K562 (cell line): Measurements from ENCODE around the gene C1QBP. TPM values are rescaled to one million over a fixed set of nuclear protein-coding genes. Genes with fewer than 3 reads are reported as not detected.

Source experiments
- ATAC-seq: fragments of 200-7000 bp; cut with Tn5 transposase; 3 replicates; pipeline ENCODE4 v1.9.1; 2020; ENCODE audit warnings: moderate library complexity
- BruUV-seq: library from RNA; stranded (reverse); fragments of 400-500 nt; replicated peaks from 2 replicates; lab custom pipeline; 2021; lab: Mats Ljungman, UMichigan
- CTCF ChIA-PET: fragments of 300-600 bp; formaldehyde crosslinking; extraction: SDS; loops from one replicate; lab custom pipeline; 2021; ENCODE audit warnings: low intra/inter-chr PET ratio; lab: Yijun Ruan, JAX
- POLR2A ChIA-PET: fragments of 300-600, 350-650 bp; sonication (Branson Sonifier 250); formaldehyde crosslinking; extraction: SDS; loops from one replicate; lab custom pipeline; 2021; ENCODE audit warnings: antibody characterized with exemption, inconsistent platforms; lab: Yijun Ruan, JAX
- DNase-seq, 4 experiments: peaks; one replicate each; pipeline versions ENCODE4 v3.0.0 to v3.0.0-alpha.2; 2011 to 2018; ENCODE audit warnings: low spot score in 3 of 4, mixed read lengths in 3 of 4; ENCODE audit errors: extremely low read depth in 1 of 4
- FAIRE-seq: peaks from 2 replicates; lab custom pipeline; 2011; peaks lifted over from hg19 to GRCh38; lab: Jason Lieb, UNC
- H2AFZ ChIP-seq: 2 replicates; pipeline ENCODE4 v1.6.0; 2011; ENCODE audit warnings: low read depth, low read length, control low read depth, inconsistent platforms
- H3K27ac ChIP-seq: fragments of 200-600 bp; 3 replicates; pipeline ENCODE4 v1.8.0; 2011; ENCODE audit warnings: low read depth, mild to moderate bottlenecking, control low read depth, inconsistent platforms, low read length, moderate library complexity, mixed read lengths; ENCODE audit errors: extremely low read depth
- H3K27me3 ChIP-seq, 2 experiments: fragments of 300-600 bp in 1 of 2; 2 replicates in 1 of 2; 3 replicates in 1 of 2; pipeline versions ENCODE4 v1.6.0 to v1.8.0; 2011; ENCODE audit warnings: inconsistent platforms in 2 of 2, low read length in 2 of 2, mild to moderate bottlenecking in 1 of 2, mixed read lengths in 1 of 2, moderate library complexity in 1 of 2; ENCODE audit not compliant: control insufficient read depth in 2 of 2, insufficient read depth in 2 of 2
- H3K36me3 ChIP-seq: fragments of 300-600 bp; 3 replicates; pipeline ENCODE4 v1.8.0; 2011; ENCODE audit warnings: mild to moderate bottlenecking, low read length, inconsistent platforms; ENCODE audit not compliant: control insufficient read depth, insufficient read depth
- H3K4me1 ChIP-seq, 2 experiments: fragments of 200-600 bp in 1 of 2; replicated peaks in 1 of 2; 2 replicates in 1 of 2; 3 replicates in 1 of 2; pipeline versions ENCODE4 v1.5.1 to v1.8.0; 2011; ENCODE audit warnings: inconsistent platforms in 2 of 2, low read length in 2 of 2, mild to moderate bottlenecking in 1 of 2, mixed read lengths in 1 of 2, moderate library complexity in 1 of 2; ENCODE audit not compliant: control insufficient read depth in 2 of 2, insufficient read depth in 2 of 2
- H3K4me2 ChIP-seq: 2 replicates; pipeline ENCODE4 v1.6.1; 2011; ENCODE audit warnings: low read length, control low read depth, inconsistent platforms, mixed read lengths; ENCODE audit not compliant: insufficient read depth
- H3K4me3 ChIP-seq: fragments of 200-600 bp; sonication (generic), shearing (Covaris generic); 2 replicates; pipeline ENCODE4 v1.5.1; 2016; ENCODE audit warnings: control low read depth, inconsistent platforms
- H3K79me2 ChIP-seq: fragments of 200-600 bp; 3 replicates; pipeline ENCODE4 v1.8.0; 2011; ENCODE audit warnings: low read length, inconsistent platforms; ENCODE audit not compliant: control insufficient read depth, insufficient read depth
- H3K9ac ChIP-seq, 2 experiments: 2 replicates each; pipeline versions ENCODE4 v1.6.0 to v1.6.1; 2011; ENCODE audit warnings: low read depth in 2 of 2, low read length in 2 of 2, control low read depth in 1 of 2, inconsistent platforms in 1 of 2, mild to moderate bottlenecking in 1 of 2, mixed read lengths in 1 of 2; ENCODE audit not compliant: insufficient read depth in 1 of 2
- H3K9me1 ChIP-seq: one replicate; pipeline ENCODE4 v1.6.0; 2011; ENCODE audit warnings: inconsistent platforms, mild to moderate bottlenecking, low read length, moderate library complexity; ENCODE audit not compliant: control insufficient read depth, insufficient read depth
- H3K9me3 ChIP-seq: replicated peaks from 2 replicates; pipeline ENCODE4 v1.5.1; 2011; ENCODE audit warnings: low read depth, low read length, inconsistent platforms; ENCODE audit not compliant: control insufficient read depth, insufficient read depth
- H4K20me1 ChIP-seq: replicated peaks from 2 replicates; pipeline ENCODE4 v1.6.1; 2011; ENCODE audit warnings: low read length, inconsistent platforms, mixed read lengths; ENCODE audit not compliant: control insufficient read depth, insufficient read depth
- ARID1B ChIP-seq: fragments of 450-650 bp; IDR thresholded peaks from 2 replicates; pipeline ENCODE4 v1.6.1; 2016; ENCODE audit warnings: antibody characterized with exemption, mild to moderate bottlenecking, inconsistent platforms
- DEAF1 ChIP-seq: fragments of 450-650 bp; formaldehyde crosslinking; IDR thresholded peaks from 2 replicates; pipeline ENCODE4 v1.4.0; 2020; ENCODE audit warnings: mild to moderate bottlenecking, moderate library complexity
- EGR1 ChIP-seq: fragments of 450-650 bp; conservative IDR thresholded peaks from 2 replicates; pipeline ENCODE4 v1.6.1; 2017; ENCODE audit warnings: mild to moderate bottlenecking
- HLTF ChIP-seq: fragments of 450-650 bp; IDR thresholded peaks from 2 replicates; pipeline ENCODE4 v1.6.1; 2016
- ILF3 ChIP-seq: fragments of 450-650 bp; IDR thresholded peaks from 2 replicates; pipeline ENCODE4 v1.6.1; 2018; ENCODE audit warnings: antibody characterized with exemption, mild to moderate bottlenecking, moderate library complexity, borderline replicate concordance
- MAZ ChIP-seq, 2 experiments: fragments of 450-650 bp in 1 of 2; sonication (generic) in 1 of 2; formaldehyde crosslinking; IDR thresholded peaks in 1 of 2; conservative IDR thresholded peaks in 1 of 2; 2 replicates each; pipeline versions ENCODE4 v1.4.0 to v1.5.0; 2020; ENCODE audit warnings: mild to moderate bottlenecking in 1 of 2, missing genetic modification reagents in 1 of 2
- MED1 ChIP-seq: sonication (generic); formaldehyde crosslinking; IDR thresholded peaks from 2 replicates; pipeline ENCODE4 v1.8.1; 2023; ENCODE audit warnings: missing genetic modification reagents, borderline replicate concordance
- POLR2A ChIP-seq: fragments of 450-650 bp; conservative IDR thresholded peaks from 2 replicates; pipeline ENCODE4 v1.6.1; 2016
- RB1 ChIP-seq: fragments of 450-650 bp; IDR thresholded peaks from 2 replicates; pipeline ENCODE4 v1.6.1; 2017; ENCODE audit warnings: low read depth, mild to moderate bottlenecking
- RBM39 ChIP-seq: fragments of 200-400 bp; formaldehyde crosslinking; optimal IDR thresholded peaks from 2 replicates; pipeline ENCODE3; 2018; ENCODE audit warnings: low read depth, low read length
- RUNX1 ChIP-seq: sonication (generic); IDR thresholded peaks from 2 replicates; pipeline ENCODE4 v1.6.1; 2016; ENCODE audit warnings: antibody characterized with exemption, low read depth
- SMARCC2 ChIP-seq: fragments of 450-650 bp; IDR thresholded peaks from 2 replicates; pipeline ENCODE4 v1.6.1; 2017; ENCODE audit warnings: antibody characterized with exemption, moderate library complexity, mild to moderate bottlenecking, low read depth
- SREBF1 ChIP-seq: fragments of 150-350 bp; IDR thresholded peaks from 2 replicates; pipeline ENCODE4 v1.6.1; 2014; ENCODE audit warnings: antibody characterized with exemption, low read depth, low read length, borderline replicate concordance
- TCF3 ChIP-seq: sonication (generic); formaldehyde crosslinking; IDR thresholded peaks from 2 replicates; pipeline ENCODE4 v1.4.0; 2020; ENCODE audit warnings: mild to moderate bottlenecking, missing genetic modification reagents
- ZNF124 ChIP-seq: sonication (generic); formaldehyde crosslinking; IDR thresholded peaks from 2 replicates; pipeline ENCODE4 v1.8.1; 2022; ENCODE audit warnings: missing genetic modification reagents
- ZNF24 ChIP-seq: fragments of 450-650 bp; IDR thresholded peaks from 2 replicates; pipeline ENCODE4 v1.6.1; 2016
- ZNF507 ChIP-seq: conservative IDR thresholded peaks from 2 replicates; pipeline ENCODE4 v1.6.1; 2017; ENCODE audit warnings: missing genetic modification characterization, missing compliant biosample characterization
- WGBS: fragments of 100-300 bp; shearing (Covaris generic); methylation state at CpG from one replicate; pipeline ENCODE4 v1.1.6; 2016; ENCODE audit warnings: low coverage, mixed read lengths; ENCODE audit not compliant: insufficient coverage; ENCODE audit errors: missing lambda C conversion rate; 5-methylcytosine and 5-hydroxymethylcytosine counted together
- in situ Hi-C: fragments of 300-500 bp; cut with MboI; formaldehyde crosslinking; loops from 4 replicates; pipeline ENCODE4 v1.15.0; 2018; ENCODE audit warnings: inconsistent platforms, mixed read lengths
- intact Hi-C: fragments of 100-400 bp; cut with micrococcal nuclease; formaldehyde crosslinking; loops from 2 replicates; pipeline ENCODE4 v1.14.2; 2022
- polyA plus RNA-seq, 8 experiments: library from polyadenylated mRNA; depleted of rRNA in 4 of 8; stranded (reverse) in 5 of 8; unstranded in 3 of 8; fragments of >200 nt; fragmentation: Nextera tagmentation in 2 of 8; fragmentation: Illumina TruSeq in 1 of 8; extraction: Ambion mirVana in 2 of 8; extraction: Trizol in 1 of 8; gene quantifications; 2 replicates each; pipeline versions ENCODE4 v1.2.1 to v1.2.3, GENCODE V29; 2011 to 2014; ENCODE audit warnings: inconsistent platforms in 1 of 8, missing spikeins in 1 of 8
- total RNA-seq, 7 experiments: library from RNA; depleted of rRNA in 6 of 7; stranded (reverse); fragments of >200 nt in 6 of 7; fragmentation: Illumina TruSeq in 2 of 7; extraction: Trizol in 2 of 7; gene quantifications; 2 replicates each; pipeline versions ENCODE4 v1.2.1 to v1.2.3, GENCODE V29; 2011 to 2021; ENCODE audit warnings: low replicate concordance in 1 of 7

Gene C1QBP
- total and polyA plus RNA-seq, 9 of the 15 experiments (the other 6 are each of a cell fraction or from before 2014, with no cell fraction given), result 90.7 to 665 (median 414) TPM

DNA sequence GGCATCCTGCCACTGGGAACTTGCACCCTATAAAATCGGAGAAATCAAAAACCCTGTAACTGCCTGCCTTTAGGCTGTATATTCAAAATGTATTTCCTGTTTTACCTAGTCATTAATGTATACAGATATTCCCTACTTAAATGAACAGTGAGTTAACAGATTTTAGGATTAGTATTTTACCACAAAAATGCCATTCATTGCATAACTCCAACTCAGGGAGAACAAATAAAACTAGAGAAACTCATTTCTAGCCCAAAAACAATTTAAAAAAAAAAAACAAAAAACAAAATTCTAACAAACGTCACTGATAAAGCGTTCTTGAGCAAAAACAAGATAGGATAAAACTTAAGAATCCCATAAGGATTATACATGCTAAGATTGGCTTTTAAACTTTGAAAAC lies 33.6 kb upstream of the C1QBP start:
- in situ Hi-C loops, result no loop called here
- TF ChIP-seq HLTF (no peak), ZNF24 (no peak), RB1 (no peak), RBM39 (no peak), SREBF1 (no peak), TCF3 (CRISPR knock-in tag) (no peak), ZNF124 (CRISPR knock-in tag) (no peak), ARID1B (no peak), POLR2A (no peak), DEAF1 (CRISPR knock-in tag) (no peak), ZNF507 (no peak), ILF3 (no peak), EGR1 (no peak), MAZ (CRISPR knock-in tag; conservative IDR thresholded peaks at IDR 0.05 in 1 of 2, IDR thresholded peaks at IDR 0.05 in 1 of 2) (no peak), RUNX1 (no peak), MED1 (CRISPR knock-in tag) (no peak), SMARCC2 (no peak)
- no peak for DNase-seq
- WGBS, result 77% methylated on average over 3 of the region's 3 CpGs
- ATAC-seq, result no peak
- peaks cover 13% of the 10 kb centered on the region for H3K79me2 ChIP-seq
- no peaks in the 10 kb centered on the region for H3K27me3 ChIP-seq
- H3K4me1 ChIP-seq, result peaks cover 0 to 2% of the 10 kb centered on the region in 2 experiments; a peak in 1 of 5 replicates
- no peak overlapping the region for H3K27ac ChIP-seq
- CTCF ChIA-PET, result no interaction called here
- H3K9ac ChIP-seq, result no peak overlapping the region
- peaks cover 34% of the 10 kb centered on the region; the same call in 2 of the 3 replicates for H3K36me3 ChIP-seq
- intact Hi-C loops, result no loop called here
- no peaks in the 10 kb centered on the region for H4K20me1 ChIP-seq
- BruUV-seq, result no TSS peak
- H3K9me1 ChIP-seq, result no peaks in the 10 kb centered on the region
- no peak for FAIRE-seq
- H3K4me3 ChIP-seq, result no peak overlapping the region
- no peaks in the 10 kb centered on the region for H3K9me3 ChIP-seq
- POLR2A ChIA-PET, result no interaction called here
- no peak overlapping the region for H3K4me2 ChIP-seq
- H2AFZ ChIP-seq, result no peak overlapping the region
